Large intestine (tissue), 3 donors: ENCODE measurements around the gene ARL4A. TPM values are rescaled to one million over a fixed set of nuclear protein-coding genes. Genes with fewer than 3 reads are reported as not detected.
"Not testable (repeated sequence)": the region's sequence is repeated elsewhere in the genome, so short reads cannot be mapped to it uniquely, and the experiment has no call there.

Experiments used
- DNase-seq, 2 donors: peaks; one replicate each; pipeline versions ENCODE4 v3.0.0 to v3.0.0-alpha.2; 2013
- H3K27ac ChIP-seq: one replicate; pipeline ENCODE4 v1.5.1; 2013; ENCODE audit warnings: low read length
- H3K27me3 ChIP-seq: 2 replicates; pipeline ENCODE4 v1.6.1; 2013; ENCODE audit warnings: low read length; ENCODE audit not compliant: control insufficient read depth, insufficient read depth
- H3K36me3 ChIP-seq: 2 replicates; pipeline ENCODE4 v1.6.1; 2013; ENCODE audit warnings: low read length; ENCODE audit not compliant: control insufficient read depth, insufficient read depth
- H3K4me1 ChIP-seq: one replicate; pipeline ENCODE4 v1.6.1; 2013; ENCODE audit warnings: low read length; ENCODE audit not compliant: control insufficient read depth, insufficient read depth
- H3K4me3 ChIP-seq: one replicate; pipeline ENCODE4 v1.5.1; 2013; ENCODE audit warnings: low read length
- H3K9me3 ChIP-seq: one replicate; pipeline ENCODE4 v1.6.1; 2013; ENCODE audit warnings: mild to moderate bottlenecking, low read depth, low read length, moderate library complexity; ENCODE audit not compliant: control insufficient read depth
- WGBS: methylation state at CpG from one replicate; pipeline ENCODE4 v1.1.5; 2013; ENCODE audit warnings: low lambda C conversion rate; ENCODE audit not compliant: insufficient coverage; 5-methylcytosine and 5-hydroxymethylcytosine counted together
- polyA plus RNA-seq: library from polyadenylated mRNA; unstranded; fragments of 120-200 nt; gene quantifications from one replicate; pipeline ENCODE4 v1.2.1, GENCODE V29; 2013

The ARL4A gene
- polyA plus RNA-seq, 1 donor, result 75.2 TPM

GRCh38 chr7:12643644-12644043, 43.8 kb upstream of the ARL4A start:
- no peak for DNase-seq
- whole genome bisulfite sequencing, result 95% methylated on average over 2 of the region's 5 CpGs
- Histone ChIP-seq H3K4me1 (no peaks in the 10 kb centered on the region), H3K27ac (no peak overlapping the region), H3K27me3 (no peaks in the 10 kb centered on the region), H3K36me3 (peaks cover 2% of the 10 kb centered on the region), H3K9me3 (no peaks in the 10 kb centered on the region), H3K4me3 (no peak overlapping the region)

DNA sequence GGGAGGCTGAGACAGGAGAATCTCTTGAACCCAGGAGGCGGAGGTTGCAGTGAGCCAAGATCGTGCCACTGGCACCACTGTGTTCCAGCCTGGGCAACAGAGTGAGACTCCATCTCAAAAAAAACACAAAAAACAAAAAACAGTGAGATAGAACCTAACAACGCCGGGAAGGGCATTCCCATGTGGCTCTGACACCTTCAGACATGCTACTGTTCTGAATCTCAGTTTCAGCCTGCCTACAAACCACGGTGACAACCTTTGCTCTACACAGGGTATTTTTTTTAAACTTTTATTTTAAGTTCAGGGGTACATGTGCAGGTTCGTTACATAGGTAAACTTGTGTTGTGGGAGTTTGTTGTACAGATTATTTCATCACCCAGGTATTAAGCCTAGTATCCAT, 42.2 kb upstream of the ARL4A start:
- WGBS, result 83% methylated on average over 1 of the region's 6 CpGs
- H3K36me3 ChIP-seq, H3K9me3 ChIP-seq: not testable (repeated sequence)

GRCh38 chr7:12646139-12646538, 41.3 kb upstream of the ARL4A start:
- no peaks in the 10 kb centered on the region for H3K36me3 ChIP-seq
- no peak for DNase-seq
- no peak overlapping the region for H3K4me3 ChIP-seq
- H3K27me3 ChIP-seq, result no peaks in the 10 kb centered on the region
- no peaks in the 10 kb centered on the region for H3K9me3 ChIP-seq
- H3K27ac ChIP-seq, result no peak overlapping the region
- WGBS, result no CpG with 5 or more reads among the region's 1 CpG
- H3K4me1 ChIP-seq, result no peaks in the 10 kb centered on the region

More for the DNA sequence above, 42.2 kb upstream of the ARL4A start:
- H3K27ac ChIP-seq, DNase-seq, H3K4me1 ChIP-seq, H3K4me3 ChIP-seq, H3K27me3 ChIP-seq: not testable (repeated sequence)

DNA sequence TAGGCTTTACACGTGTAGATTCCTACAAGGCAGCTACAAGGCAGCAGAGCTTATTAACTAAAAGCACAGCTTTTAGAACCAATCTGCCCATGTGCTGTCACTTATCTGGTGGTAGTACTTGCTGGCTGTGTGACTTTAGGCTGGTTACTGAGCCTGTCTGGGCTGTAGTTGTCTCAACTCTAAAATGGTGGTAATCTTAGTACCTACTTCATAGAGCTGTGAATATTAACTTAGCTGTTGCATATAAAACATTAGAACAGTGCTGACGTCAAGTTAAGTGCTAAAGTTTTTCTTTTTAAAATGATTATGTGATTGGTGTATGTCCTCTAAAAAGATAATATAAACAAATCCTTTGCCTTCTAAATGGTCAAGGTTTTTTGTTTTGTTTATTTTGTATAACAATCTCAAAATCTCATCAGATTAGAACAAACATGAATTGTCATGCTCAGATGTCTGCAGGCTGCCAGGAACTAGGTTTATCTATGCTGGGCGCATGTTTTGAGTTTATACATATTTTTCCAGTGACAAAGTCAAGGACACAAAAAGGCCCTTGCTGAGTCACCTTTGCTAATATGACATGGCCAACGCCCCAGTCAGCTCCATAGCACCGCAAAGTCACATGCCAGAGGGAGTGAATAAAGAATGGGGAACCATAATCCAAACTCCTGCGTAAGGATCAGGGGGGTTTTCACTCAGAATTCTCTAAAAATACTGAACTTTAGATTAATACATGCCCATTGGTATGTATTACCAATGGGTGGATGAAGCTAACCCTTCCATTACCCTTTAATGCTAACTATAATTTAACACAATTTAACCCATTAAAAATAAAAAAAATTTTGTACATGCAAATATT, 39.8 kb upstream of the ARL4A start:
- H3K36me3 ChIP-seq, result no peaks in the 10 kb centered on the region
- no peak overlapping the region for H3K4me3 ChIP-seq
- no peaks in the 10 kb centered on the region for H3K27me3 ChIP-seq
- H3K4me1 ChIP-seq, result no peaks in the 10 kb centered on the region
- no peaks in the 10 kb centered on the region for H3K9me3 ChIP-seq
- DNase-seq, result no peak
- WGBS, result 80% methylated on average over 1 of the region's 6 CpGs
- H3K27ac ChIP-seq, result no peak overlapping the region

DNA sequence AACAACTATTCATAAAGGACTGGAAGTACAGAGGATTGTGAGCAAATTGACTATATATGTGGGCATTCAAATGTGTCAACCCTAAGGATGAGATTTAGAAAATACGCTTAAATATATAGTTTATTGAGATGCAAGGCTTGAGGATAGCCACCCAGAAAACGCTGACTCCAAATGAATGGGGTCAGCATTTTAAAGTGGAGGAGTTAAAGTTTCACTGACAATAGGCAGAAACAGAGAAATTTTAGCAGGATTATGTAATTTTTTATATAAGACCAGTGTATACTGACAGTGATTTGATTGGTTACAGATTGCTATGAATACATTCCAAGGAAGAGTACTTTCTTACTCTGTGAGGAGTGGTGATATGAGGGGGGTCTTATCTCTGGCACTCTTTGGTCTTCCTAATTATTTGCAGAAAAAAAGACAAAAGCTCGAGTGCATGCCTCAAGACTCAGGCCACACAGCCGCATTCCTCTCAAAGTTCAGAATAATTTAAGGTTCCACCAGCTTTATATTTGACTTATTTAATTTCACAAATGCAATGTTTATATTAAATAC, 38.6 kb upstream of the ARL4A start:
- no peak for DNase-seq

DNA sequence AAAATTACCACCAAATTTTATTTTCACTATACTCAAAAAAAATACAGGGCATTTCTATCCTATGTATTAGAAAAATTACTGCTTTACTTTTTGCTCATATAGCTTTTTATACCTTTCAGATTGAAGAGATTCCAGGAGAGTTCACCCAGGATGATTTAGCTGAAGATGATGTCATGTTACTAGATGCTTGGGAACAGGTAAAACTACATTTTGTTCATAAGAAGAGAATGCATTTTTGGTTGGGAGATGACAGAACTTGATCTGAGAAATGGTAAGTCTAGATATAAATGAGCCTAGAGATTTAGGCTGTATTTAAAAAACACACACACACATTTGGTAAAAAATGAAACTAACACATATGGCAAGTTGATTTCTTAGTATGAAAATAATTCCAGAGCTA, 38.1 kb upstream of the ARL4A start:
- no peaks in the 10 kb centered on the region for H3K4me1 ChIP-seq
- no peak overlapping the region for H3K4me3 ChIP-seq
- DNase-seq, result no peak
- no peaks in the 10 kb centered on the region for H3K36me3 ChIP-seq
- no peaks in the 10 kb centered on the region for H3K27me3 ChIP-seq
- no peaks in the 10 kb centered on the region for H3K9me3 ChIP-seq
- H3K27ac ChIP-seq, result no peak overlapping the region

More for the DNA sequence above, 38.6 kb upstream of the ARL4A start:
- WGBS, result 70% methylated on average over 2 of the region's 4 CpGs
- H3K27me3 ChIP-seq, result no peaks in the 10 kb centered on the region
- H3K4me1 ChIP-seq, result no peaks in the 10 kb centered on the region
- no peaks in the 10 kb centered on the region for H3K36me3 ChIP-seq
- H3K9me3 ChIP-seq, result no peaks in the 10 kb centered on the region
- no peak overlapping the region for H3K4me3 ChIP-seq
- no peak overlapping the region for H3K27ac ChIP-seq

- Histone ChIP-seq H3K4me3 (no peak overlapping the region), H3K27me3 (no peaks in the 10 kb centered on the region), H3K36me3 (no peaks in the 10 kb centered on the region), H3K4me1 (no peaks in the 10 kb centered on the region), H3K27ac (no peak overlapping the region), H3K9me3 (no peaks in the 10 kb centered on the region)
- no peak for DNase-seq
- 25% methylated on average over 1 of the region's 2 CpGs for WGBS
These were observed 37.4 kb upstream of the ARL4A start for GRCh38 chr7:12650080-12650479.

- H3K36me3 ChIP-seq, result no peaks in the 10 kb centered on the region
- H3K4me1 ChIP-seq, result no peaks in the 10 kb centered on the region
- H3K9me3 ChIP-seq, result no peaks in the 10 kb centered on the region
- 100% methylated on average over 3 of the region's 3 CpGs for WGBS
- H3K4me3 ChIP-seq, result no peak overlapping the region
- H3K27me3 ChIP-seq, result no peaks in the 10 kb centered on the region
- no peak for DNase-seq
- no peak overlapping the region for H3K27ac ChIP-seq
These were observed 34.3 kb upstream of the ARL4A start for GRCh38 chr7:12653110-12653509.

DNA sequence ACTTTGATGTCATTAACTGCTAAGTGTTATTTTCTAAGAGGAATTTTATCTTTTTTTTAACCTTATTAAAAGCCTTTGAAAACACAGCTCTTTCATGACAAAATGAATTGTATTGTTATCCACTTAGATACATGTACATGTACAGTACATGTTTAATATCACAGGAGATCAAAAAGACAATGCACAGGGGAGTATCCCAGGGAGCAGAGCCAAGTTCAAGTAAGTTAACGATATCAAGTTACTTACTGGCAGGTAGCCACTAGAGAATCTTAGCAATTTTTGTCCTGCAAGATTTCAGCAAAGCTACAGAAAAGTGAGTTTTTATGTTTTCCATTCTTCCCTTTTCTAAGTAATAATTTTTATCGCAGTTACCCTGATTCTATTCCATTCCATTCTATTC, 33.9 kb upstream of the ARL4A start:
- no peak overlapping the region for H3K4me3 ChIP-seq

GRCh38 chr7:12655161-12655560, 32.3 kb upstream of the ARL4A start:
- Histone ChIP-seq H3K4me1 (no peaks in the 10 kb centered on the region), H3K27me3 (no peaks in the 10 kb centered on the region), H3K9me3 (no peaks in the 10 kb centered on the region), H3K4me3 (no peak overlapping the region), H3K36me3 (no peaks in the 10 kb centered on the region), H3K27ac (no peak overlapping the region)
- 100% methylated on average over 1 of the region's 2 CpGs for WGBS
- DNase-seq, result no peak

More for the DNA sequence above, 33.9 kb upstream of the ARL4A start:
- DNase-seq, result no peak
- no peaks in the 10 kb centered on the region for H3K27me3 ChIP-seq
- H3K27ac ChIP-seq, result no peak overlapping the region
- no peaks in the 10 kb centered on the region for H3K9me3 ChIP-seq
- H3K36me3 ChIP-seq, result no peaks in the 10 kb centered on the region
- no peaks in the 10 kb centered on the region for H3K4me1 ChIP-seq
- 71% methylated on average over 2 of the region's 2 CpGs for WGBS

DNA sequence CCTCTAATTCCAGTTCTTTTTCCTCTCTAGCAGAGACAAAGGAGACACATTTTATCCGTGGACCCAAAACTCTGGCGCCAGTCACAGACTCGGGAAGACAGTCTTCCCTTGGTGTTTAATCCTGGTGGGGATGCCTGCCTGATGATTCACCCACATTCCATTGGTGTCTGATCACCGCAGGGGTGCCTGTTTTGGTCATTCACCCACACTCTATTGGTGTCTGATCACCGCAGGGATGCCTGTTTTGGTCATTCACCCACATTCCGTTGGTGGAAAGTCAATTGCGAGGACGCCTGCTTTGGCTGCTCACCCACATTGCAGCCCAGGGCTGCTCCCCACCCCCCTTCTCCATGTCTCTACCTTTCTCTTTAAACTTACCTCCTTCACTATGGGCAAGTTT, 27.0 kb upstream of the ARL4A start:
- H3K36me3 ChIP-seq, DNase-seq, H3K9me3 ChIP-seq, H3K27me3 ChIP-seq, H3K4me1 ChIP-seq, H3K4me3 ChIP-seq, H3K27ac ChIP-seq: not testable (repeated sequence)
- 88% methylated on average over 3 of the region's 8 CpGs for WGBS
